Sigmoid colon (tissue), 4 donors: ENCODE results near the gene COA6.

Experiments used
- EP300 ChIP-seq, 4 donors: sonication (generic); formaldehyde crosslinking; IDR thresholded peaks; one replicate each; pipeline ENCODE4 v1.6.1; 2017; ENCODE audit warnings: antibody characterized with exemption in 4 of 4
- POLR2AphosphoS5 ChIP-seq, 4 donors: sonication (generic); formaldehyde crosslinking; IDR thresholded peaks; one replicate each; pipeline ENCODE4 v1.6.1; 2017; ENCODE audit warnings: antibody characterized with exemption in 4 of 4
- TF ChIP-seq, protein P1 (sequence below), 4 experiments: fragments of 450-650 bp in 3 of 4; fragments of 200-600 bp in 1 of 4; IDR thresholded peaks; one replicate each; pipeline ENCODE4 v1.5.1; 2016 to 2019; ENCODE audit warnings: antibody characterized with exemption in 4 of 4, mild to moderate bottlenecking in 3 of 4, moderate library complexity in 2 of 4

DNA sequence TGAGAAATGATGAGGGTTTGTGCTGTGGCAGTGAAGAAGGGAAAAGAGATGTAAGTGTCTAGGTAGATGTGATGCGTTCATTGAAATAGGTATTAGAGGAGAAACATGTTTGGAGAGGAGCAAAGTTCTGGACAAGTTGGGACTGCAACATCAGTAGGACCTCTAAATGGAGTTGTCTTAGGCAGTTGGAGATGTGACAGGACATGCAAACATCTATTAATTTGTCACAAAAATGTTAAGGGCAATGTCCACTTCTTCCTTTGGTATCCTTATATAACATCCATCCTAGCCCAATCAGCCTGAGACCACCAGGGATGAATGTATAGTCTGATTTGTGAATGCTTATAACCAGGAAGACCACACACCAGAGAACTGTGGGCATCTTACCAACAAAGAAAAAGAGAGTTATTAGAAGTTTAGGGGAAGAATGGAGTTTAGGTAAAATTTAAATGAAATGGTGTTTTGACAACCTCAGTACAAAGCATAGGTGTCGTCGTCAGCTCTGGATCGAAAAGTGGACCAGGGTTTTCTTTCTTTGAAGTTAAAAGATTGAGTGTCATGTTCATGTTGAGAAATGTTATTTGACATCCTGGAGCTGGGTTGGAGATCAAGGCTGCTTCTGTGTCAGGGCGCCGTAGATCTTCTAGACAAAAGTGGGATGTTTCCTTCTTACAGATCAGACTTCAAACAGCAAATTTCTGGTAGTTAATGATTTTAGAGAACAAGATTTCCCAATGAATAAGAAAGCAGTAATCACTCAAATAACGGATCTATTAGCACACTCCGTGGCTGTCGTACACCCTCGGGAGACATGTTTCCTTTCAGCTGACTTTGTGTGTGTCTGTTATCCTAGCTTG lies 8.7 kb downstream of the COA6 start:
- TF ChIP-seq POLR2AphosphoS5 (IDR thresholded peaks at IDR 0.05) (no peak), EP300 (IDR thresholded peaks at IDR 0.05) (no peak)
- TF ChIP-seq, protein P1, sequence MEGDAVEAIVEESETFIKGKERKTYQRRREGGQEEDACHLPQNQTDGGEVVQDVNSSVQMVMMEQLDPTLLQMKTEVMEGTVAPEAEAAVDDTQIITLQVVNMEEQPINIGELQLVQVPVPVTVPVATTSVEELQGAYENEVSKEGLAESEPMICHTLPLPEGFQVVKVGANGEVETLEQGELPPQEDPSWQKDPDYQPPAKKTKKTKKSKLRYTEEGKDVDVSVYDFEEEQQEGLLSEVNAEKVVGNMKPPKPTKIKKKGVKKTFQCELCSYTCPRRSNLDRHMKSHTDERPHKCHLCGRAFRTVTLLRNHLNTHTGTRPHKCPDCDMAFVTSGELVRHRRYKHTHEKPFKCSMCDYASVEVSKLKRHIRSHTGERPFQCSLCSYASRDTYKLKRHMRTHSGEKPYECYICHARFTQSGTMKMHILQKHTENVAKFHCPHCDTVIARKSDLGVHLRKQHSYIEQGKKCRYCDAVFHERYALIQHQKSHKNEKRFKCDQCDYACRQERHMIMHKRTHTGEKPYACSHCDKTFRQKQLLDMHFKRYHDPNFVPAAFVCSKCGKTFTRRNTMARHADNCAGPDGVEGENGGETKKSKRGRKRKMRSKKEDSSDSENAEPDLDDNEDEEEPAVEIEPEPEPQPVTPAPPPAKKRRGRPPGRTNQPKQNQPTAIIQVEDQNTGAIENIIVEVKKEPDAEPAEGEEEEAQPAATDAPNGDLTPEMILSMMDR (IDR thresholded peaks at IDR 0.05) = no peak
